ENCODE data around the gene GAST. TPM values are rescaled to one million over a fixed set of nuclear protein-coding genes. Genes with fewer than 3 reads are reported as not detected.

Gene GAST
- total and polyA plus RNA-seq, 9 of the 15 experiments (the other 6 are each of a cell fraction or from before 2014, with no cell fraction given): not detected

DNA sequence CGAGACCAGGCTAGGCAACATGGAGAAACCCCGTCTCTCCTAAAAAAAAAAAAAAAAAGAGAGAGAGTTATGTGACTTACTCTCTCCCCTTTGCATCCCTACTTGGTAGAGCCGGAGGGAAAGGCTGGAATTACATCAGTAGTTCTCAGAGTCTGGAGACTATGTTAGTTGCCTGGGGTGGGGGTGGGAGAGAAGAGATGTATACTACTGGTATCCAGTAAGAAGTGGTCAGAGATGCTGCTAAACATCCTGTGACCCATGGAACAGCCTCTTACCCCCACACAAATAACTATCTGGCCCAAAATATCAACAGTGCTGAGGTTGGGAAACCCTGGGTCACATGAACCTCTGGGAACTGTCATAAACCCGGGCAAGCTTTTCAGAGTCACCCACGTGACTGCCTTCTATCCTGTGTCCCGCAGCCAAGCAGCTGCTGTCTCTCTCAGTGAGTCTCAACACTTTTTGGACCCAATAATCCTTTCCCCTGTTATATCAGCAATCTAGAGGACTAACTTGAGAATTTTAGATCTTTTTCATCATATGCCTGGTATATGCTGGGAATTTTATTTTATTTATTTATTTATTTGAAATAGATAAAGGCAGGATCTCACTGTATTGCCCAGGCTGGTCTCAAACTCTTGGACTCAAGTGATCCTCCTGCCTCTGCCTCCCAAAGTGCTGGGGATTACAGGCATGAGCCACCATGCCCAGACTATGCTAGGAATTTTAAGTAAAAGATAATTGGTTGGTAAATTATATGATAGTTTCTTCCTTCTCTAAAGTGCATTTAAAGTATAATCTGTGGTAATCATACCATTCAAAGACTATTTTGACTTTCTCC lies 14.8 kb upstream of the GAST start:
- H3K27ac ChIP-seq (ENCODE audit: extremely low read depth, low read depth, low read length): no peak overlapping the region
- no peaks in the 10 kb centered on the region for H3K79me2 ChIP-seq (ENCODE audit: control insufficient read depth, insufficient read depth, low read length)
- H3K4me3 ChIP-seq: no peak overlapping the region
- ChIA-PET CTCF (ENCODE audit: low intra/inter-chr PET ratio) (interaction anchor here (0.7 kb wide), 1 partner anchor 188 kb away, joined by 3 read pairs; no protein-coding TSS in a partner anchor), POLR2A (interaction anchor here (0.7 to 1.0 kb wide), 2 partner anchors 8 to 9 kb away, joined by 3 to 5 read pairs; no protein-coding TSS in a partner anchor)
- WGBS (ENCODE audit: insufficient coverage, low coverage, missing lambda C conversion rate): 18% methylated on average over 6 of the region's 6 CpGs
- no peak overlapping the region for H3K4me2 ChIP-seq (ENCODE audit: insufficient read depth, low read length)
- H3K9me3 ChIP-seq (replicated peaks; ENCODE audit: control insufficient read depth, insufficient read depth, low read depth, low read length): no peaks in the 10 kb centered on the region
- DNase-seq (ENCODE audit: extremely low read depth in 1 of 4, low spot score in 3 of 4) (peak in 2 of 4 experiments; percentile 46 to 63), ATAC-seq (peak; percentile 15; the same call in 2 of the 3 replicates), FAIRE-seq (peak; percentile 78)
- H3K36me3 ChIP-seq (ENCODE audit: control insufficient read depth, insufficient read depth, low read length): peaks cover 22% of the 10 kb centered on the region
- H4K20me1 ChIP-seq (replicated peaks; ENCODE audit: control insufficient read depth, insufficient read depth, low read length): no peaks in the 10 kb centered on the region
- no peaks in the 10 kb centered on the region for H3K9me1 ChIP-seq (ENCODE audit: control insufficient read depth, insufficient read depth, low read length)
- peak overlapping the region in 1 of 2 experiments; percentile 23; a peak in 1 of 4 replicates for H3K9ac ChIP-seq (ENCODE audit: insufficient read depth in 1 of 2, low read depth in 2 of 2, low read length in 2 of 2)
- no peaks in the 10 kb centered on the region for H3K27me3 ChIP-seq (ENCODE audit: control insufficient read depth in 2 of 2, insufficient read depth in 2 of 2, low read length in 2 of 2)
- BruUV-seq (replicated peaks): no TSS peak
- in situ Hi-C loops (cut with MboI): no loop called here
- peak overlapping the region; percentile 74 for H2AFZ ChIP-seq (ENCODE audit: low read depth, low read length)
- intact Hi-C loops (cut with micrococcal nuclease): no loop called here
- H3K4me1 ChIP-seq (replicated peaks in 1 of 2; ENCODE audit: control insufficient read depth in 2 of 2, insufficient read depth in 2 of 2, low read length in 2 of 2): peaks cover 6 to 15% of the 10 kb centered on the region in 2 experiments; a peak in 3 of 5 replicates
- TF ChIP-seq DPF2 (IDR thresholded peaks at IDR 0.05) (0 out of 2 replicates have a peak, but pooled peaks have one; percentile 20), RBM25 (IDR thresholded peaks at IDR 0.05; ENCODE audit: low read depth, low read length, severe bottlenecking) (peak; percentile 56), ZNF3 (CRISPR knock-in tag; IDR thresholded peaks at IDR 0.05) (no peak), ZNF766 (CRISPR knock-in tag; conservative IDR thresholded peaks at IDR 0.05) (peak; percentile 92), NR2C2 (CRISPR knock-in tag; IDR thresholded peaks at IDR 0.05) (no peak), NR2C2 (tag; IDR thresholded peaks at IDR 0.05) (peak; percentile 68), JUND (IDR thresholded peaks at IDR 0.05; ENCODE audit: borderline replicate concordance, low read depth, low read length) (peak; percentile 30; the same call in 1 of the 2 replicates), JUND (tag; IDR thresholded peaks at IDR 0.05; ENCODE audit: borderline replicate concordance, low read depth, low read length) (no peak), FOXJ2 (tag; IDR thresholded peaks at IDR 0.05) (0 out of 2 replicates have a peak, but pooled peaks have one; percentile 39), SIN3A (IDR thresholded peaks at IDR 0.05; ENCODE audit: borderline replicate concordance in 2 of 2, control insufficient read depth in 1 of 2, low read depth in 2 of 2, low read length in 2 of 2) (no peak), BCOR (IDR thresholded peaks at IDR 0.05) (0 out of 2 replicates have a peak, but pooled peaks have one; percentile 35), ZNF24 (IDR thresholded peaks at IDR 0.05) (0 out of 2 replicates have a peak, but pooled peaks have one; percentile 21), CBFA2T2 (conservative IDR thresholded peaks at IDR 0.05) (peak; percentile 48), EP300 (IDR thresholded peaks at IDR 0.05; ENCODE audit: low read length) (peak; percentile 33; the same call in 1 of the 2 replicates), MEIS2 (IDR thresholded peaks at IDR 0.05; ENCODE audit: partially characterized antibody) (peak; percentile 23), TOE1 (IDR thresholded peaks at IDR 0.05; ENCODE audit: borderline replicate concordance) (peak; percentile 92), TOE1 (CRISPR knock-in tag; IDR thresholded peaks at IDR 0.05; ENCODE audit: borderline replicate concordance, low read depth) (no peak), ZNF699 (CRISPR knock-in tag; IDR thresholded peaks at IDR 0.05; ENCODE audit: insufficient replicate concordance) (no peak)
- TF ChIP-seq, protein P1, sequence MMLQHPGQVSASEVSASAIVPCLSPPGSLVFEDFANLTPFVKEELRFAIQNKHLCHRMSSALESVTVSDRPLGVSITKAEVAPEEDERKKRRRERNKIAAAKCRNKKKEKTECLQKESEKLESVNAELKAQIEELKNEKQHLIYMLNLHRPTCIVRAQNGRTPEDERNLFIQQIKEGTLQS (IDR thresholded peaks at IDR 0.05): no peak; the same call in 1 of the 2 replicates
- TF ChIP-seq, protein P1 (CRISPR knock-in tag; conservative IDR thresholded peaks at IDR 0.05): no peak
- TF ChIP-seq, protein P2, sequence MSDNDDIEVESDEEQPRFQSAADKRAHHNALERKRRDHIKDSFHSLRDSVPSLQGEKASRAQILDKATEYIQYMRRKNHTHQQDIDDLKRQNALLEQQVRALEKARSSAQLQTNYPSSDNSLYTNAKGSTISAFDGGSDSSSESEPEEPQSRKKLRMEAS (CRISPR knock-in tag; IDR thresholded peaks at IDR 0.05): no peak
